PFSK-1 (cell line): ENCODE results near the gene LAMTOR1.

ENCODE experiments used
- FOXP2 ChIP-seq: optimal IDR thresholded peaks from 2 replicates; pipeline ENCODE3; 2011; ENCODE audit warnings: borderline replicate concordance, control low read depth, inconsistent platforms; ENCODE audit not compliant: insufficient read depth; ENCODE audit errors: extremely low read length, extremely low read depth
- POLR2AphosphoS5 ChIP-seq: IDR thresholded peaks from 2 replicates; pipeline ENCODE4 v1.6.1; 2012; ENCODE audit warnings: low read depth, mild to moderate bottlenecking, control low read depth, low read length, moderate library complexity
- SIN3A ChIP-seq: IDR thresholded peaks from 2 replicates; pipeline ENCODE4 v1.6.1; 2012; ENCODE audit warnings: mild to moderate bottlenecking, low read length, moderate library complexity, borderline replicate concordance; ENCODE audit not compliant: insufficient read depth
- TAF1 ChIP-seq: IDR thresholded peaks from 2 replicates; pipeline ENCODE4 v1.6.1; 2012; ENCODE audit warnings: low read length, control low read depth, borderline replicate concordance; ENCODE audit not compliant: insufficient read depth
- TF ChIP-seq, protein P1 (sequence below), 2 experiments: IDR thresholded peaks; 2 replicates each; pipeline versions ENCODE4 v1.6.1 to v1.8.0; 2011 to 2012; ENCODE audit warnings: low read depth in 2 of 2, low read length in 2 of 2, control low read depth in 1 of 2, inconsistent platforms in 1 of 2, mild to moderate bottlenecking in 1 of 2, moderate library complexity in 1 of 2; ENCODE audit not compliant: insufficient read depth in 1 of 2

DNA sequence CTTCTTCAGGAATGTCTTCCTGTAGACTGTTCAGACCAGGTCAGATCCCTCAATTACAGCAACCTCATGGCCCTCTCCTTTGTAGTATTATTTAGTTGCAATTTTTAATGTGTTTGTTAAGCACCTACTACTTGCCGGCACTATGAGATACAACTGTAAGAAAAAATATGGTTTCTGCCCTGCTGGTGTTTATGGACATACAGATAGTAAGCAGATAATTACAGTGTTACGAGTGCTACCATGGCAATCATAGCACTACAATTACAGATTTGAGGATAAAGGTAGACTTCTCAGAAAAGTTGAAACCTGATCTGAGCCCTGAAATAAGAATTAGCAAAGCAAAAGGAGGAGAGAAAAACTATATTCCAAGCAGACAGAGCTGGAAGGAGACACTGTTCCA is 19.7 kb downstream of the LAMTOR1 start:
- TF ChIP-seq POLR2AphosphoS5 (no peak), SIN3A (no peak), TAF1 (no peak), FOXP2 (no peak)
- TF ChIP-seq, protein P1, sequence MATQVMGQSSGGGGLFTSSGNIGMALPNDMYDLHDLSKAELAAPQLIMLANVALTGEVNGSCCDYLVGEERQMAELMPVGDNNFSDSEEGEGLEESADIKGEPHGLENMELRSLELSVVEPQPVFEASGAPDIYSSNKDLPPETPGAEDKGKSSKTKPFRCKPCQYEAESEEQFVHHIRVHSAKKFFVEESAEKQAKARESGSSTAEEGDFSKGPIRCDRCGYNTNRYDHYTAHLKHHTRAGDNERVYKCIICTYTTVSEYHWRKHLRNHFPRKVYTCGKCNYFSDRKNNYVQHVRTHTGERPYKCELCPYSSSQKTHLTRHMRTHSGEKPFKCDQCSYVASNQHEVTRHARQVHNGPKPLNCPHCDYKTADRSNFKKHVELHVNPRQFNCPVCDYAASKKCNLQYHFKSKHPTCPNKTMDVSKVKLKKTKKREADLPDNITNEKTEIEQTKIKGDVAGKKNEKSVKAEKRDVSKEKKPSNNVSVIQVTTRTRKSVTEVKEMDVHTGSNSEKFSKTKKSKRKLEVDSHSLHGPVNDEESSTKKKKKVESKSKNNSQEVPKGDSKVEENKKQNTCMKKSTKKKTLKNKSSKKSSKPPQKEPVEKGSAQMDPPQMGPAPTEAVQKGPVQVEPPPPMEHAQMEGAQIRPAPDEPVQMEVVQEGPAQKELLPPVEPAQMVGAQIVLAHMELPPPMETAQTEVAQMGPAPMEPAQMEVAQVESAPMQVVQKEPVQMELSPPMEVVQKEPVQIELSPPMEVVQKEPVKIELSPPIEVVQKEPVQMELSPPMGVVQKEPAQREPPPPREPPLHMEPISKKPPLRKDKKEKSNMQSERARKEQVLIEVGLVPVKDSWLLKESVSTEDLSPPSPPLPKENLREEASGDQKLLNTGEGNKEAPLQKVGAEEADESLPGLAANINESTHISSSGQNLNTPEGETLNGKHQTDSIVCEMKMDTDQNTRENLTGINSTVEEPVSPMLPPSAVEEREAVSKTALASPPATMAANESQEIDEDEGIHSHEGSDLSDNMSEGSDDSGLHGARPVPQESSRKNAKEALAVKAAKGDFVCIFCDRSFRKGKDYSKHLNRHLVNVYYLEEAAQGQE (IDR thresholded peaks at IDR 0.05; ENCODE audit: insufficient read depth in 1 of 2, low read depth in 2 of 2, low read length in 2 of 2) = no peak
